ENCODE results near the gene SORCS2. TPM values are rescaled to one million over a fixed set of nuclear protein-coding genes. Genes with fewer than 3 reads are reported as not detected.

The SORCS2 gene
- polyA plus RNA-seq, 4 donors: 5.8 to 64.8 (median 8.9) TPM

- DNase-seq (ENCODE audit: low read depth in 4 of 4, low spot score in 3 of 4): no peak
Measured at GRCh38 chr4:7771056-7771455, 578.7 kb downstream of the SORCS2 start.

GRCh38 chr4:7771541-7772507, 579.5 kb downstream of the SORCS2 start:
- DNase-seq (ENCODE audit: low read depth in 4 of 4, low spot score in 3 of 4): no peak

GRCh38 chr4:7772711-7773385, 580.5 kb downstream of the SORCS2 start:
- DNase-seq (ENCODE audit: low read depth in 4 of 4, low spot score in 3 of 4): no peak

GRCh38 chr4:7773401-7774180, 581.3 kb downstream of the SORCS2 start:
- no peak for DNase-seq (ENCODE audit: low read depth in 4 of 4, low spot score in 3 of 4)

GRCh38 chr4:7774301-7775294, 582.3 kb downstream of the SORCS2 start:
- no peak for DNase-seq (ENCODE audit: low read depth in 4 of 4, low spot score in 3 of 4)

GRCh38 chr4:7775396-7775795, 583.1 kb downstream of the SORCS2 start:
- DNase-seq (ENCODE audit: low read depth in 4 of 4, low spot score in 3 of 4): no peak

- DNase-seq (ENCODE audit: low read depth in 4 of 4, low spot score in 3 of 4): no peak
Measured at GRCh38 chr4:7777017-7777710, 584.8 kb downstream of the SORCS2 start.

GRCh38 chr4:7777871-7778509, 585.7 kb downstream of the SORCS2 start:
- no peak for DNase-seq (ENCODE audit: low read depth in 4 of 4, low spot score in 3 of 4)

- no peak for DNase-seq (ENCODE audit: low read depth in 4 of 4, low spot score in 3 of 4)
Measured at GRCh38 chr4:7778510-7779431, 586.4 kb downstream of the SORCS2 start.

GRCh38 chr4:7779432-7779768, 587.1 kb downstream of the SORCS2 start:
- peak in 1 of 4 donors; percentile 43 for DNase-seq (ENCODE audit: low read depth in 4 of 4, low spot score in 3 of 4)

GRCh38 chr4:7780751-7781348, 588.5 kb downstream of the SORCS2 start:
- no peak for DNase-seq (ENCODE audit: low read depth in 4 of 4, low spot score in 3 of 4)

- no peak for DNase-seq (ENCODE audit: low read depth in 4 of 4, low spot score in 3 of 4)
Measured at GRCh38 chr4:7781366-7781765, 589.0 kb downstream of the SORCS2 start.

- no peak for DNase-seq (ENCODE audit: low read depth in 4 of 4, low spot score in 3 of 4)
Measured at GRCh38 chr4:7781993-7782392, 589.7 kb downstream of the SORCS2 start.

- DNase-seq (ENCODE audit: low read depth in 4 of 4, low spot score in 3 of 4): no peak
Measured at GRCh38 chr4:7782783-7783182, 590.4 kb downstream of the SORCS2 start.

- DNase-seq (ENCODE audit: low read depth in 4 of 4, low spot score in 3 of 4): no peak
Measured at GRCh38 chr4:7783541-7783940, 591.2 kb downstream of the SORCS2 start.

- DNase-seq (ENCODE audit: low read depth in 4 of 4, low spot score in 3 of 4): no peak
Measured at GRCh38 chr4:7784131-7784870, 592.0 kb downstream of the SORCS2 start.

- DNase-seq (ENCODE audit: low read depth in 4 of 4, low spot score in 3 of 4): no peak
Measured at GRCh38 chr4:7785017-7785416, 592.7 kb downstream of the SORCS2 start.
